Thyroid gland (tissue), 4 donors: Measurements from ENCODE around the gene STAMBPL1.

Source experiments
- CTCF ChIP-seq, 6 experiments: fragments of 200-600 bp in 3 of 6; fragments of 450-650 bp in 3 of 6; sonication (generic) in 3 of 6; IDR thresholded peaks; one replicate each; pipeline ENCODE4 v1.5.1; 2016 to 2019; ENCODE audit warnings: antibody characterized with exemption in 6 of 6, mild to moderate bottlenecking in 2 of 6, inconsistent platforms in 1 of 6, moderate library complexity in 1 of 6
- POLR2A ChIP-seq, 2 donors: fragments of 450-650 bp; IDR thresholded peaks; one replicate each; pipeline ENCODE4 v1.6.1; 2017; ENCODE audit warnings: antibody characterized with exemption in 2 of 2, mild to moderate bottlenecking in 2 of 2, moderate library complexity in 1 of 2

GRCh38 chr10:88881922-88882645 lies 2.0 kb downstream of the STAMBPL1 start:
- TF ChIP-seq CTCF (IDR thresholded peaks at IDR 0.05) (no peak), POLR2A (IDR thresholded peaks at IDR 0.05) (no peak)
